ENCODE results near the gene DMAC2. TPM values are rescaled to one million over a fixed set of nuclear protein-coding genes. Genes with fewer than 3 reads are reported as not detected.
A peak's percentile ranks its signal among the peaks of the same experiment; 100 is the strongest.

DMAC2 gene
- total RNA-seq, 2 experiments from 2014 or later: 47.6 to 51.5 TPM

DNA sequence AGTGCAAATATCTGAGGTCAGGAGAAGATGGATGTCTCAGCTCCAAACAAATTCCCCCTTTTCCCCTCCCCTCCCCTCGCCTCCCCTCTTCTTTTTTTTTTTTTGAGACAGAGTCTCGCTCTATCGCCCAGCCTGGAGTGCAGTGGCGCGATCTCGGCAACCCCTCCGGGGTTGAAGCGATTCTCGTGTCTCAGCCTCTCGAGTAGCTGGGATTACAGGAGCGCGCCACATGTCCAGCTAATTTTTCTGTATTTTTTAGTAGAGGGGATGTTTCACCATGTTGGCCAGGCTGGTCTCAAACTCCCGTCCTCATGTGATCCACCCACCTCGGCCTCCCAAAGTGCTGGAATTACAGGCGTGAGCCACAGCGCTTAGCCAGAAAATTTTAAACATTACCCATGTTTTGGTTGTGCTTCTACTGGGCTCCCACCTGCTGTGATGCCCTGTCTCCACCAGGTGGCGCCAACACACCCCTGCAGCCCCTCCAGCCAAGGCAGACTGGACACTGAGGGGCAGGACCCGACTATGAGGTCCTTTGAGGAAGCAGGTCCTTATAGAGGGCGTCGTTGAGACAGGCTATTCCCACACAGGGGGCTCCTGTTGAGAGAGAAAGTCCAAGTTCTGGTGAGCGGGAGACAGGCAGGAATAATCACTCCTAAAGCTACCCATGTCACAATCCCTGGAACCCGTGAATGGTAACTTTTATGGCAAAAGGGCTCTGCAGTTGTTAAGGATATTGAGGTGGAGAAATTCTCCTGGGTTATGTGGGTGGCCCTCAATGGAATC, 9.6 kb upstream of the DMAC2 start:
- intact Hi-C loops (cut with micrococcal nuclease): loop anchor here (5.0 kb wide), 1 partner anchor 123 kb away; no protein-coding TSS in a partner anchor
- TF ChIP-seq, protein P1, sequence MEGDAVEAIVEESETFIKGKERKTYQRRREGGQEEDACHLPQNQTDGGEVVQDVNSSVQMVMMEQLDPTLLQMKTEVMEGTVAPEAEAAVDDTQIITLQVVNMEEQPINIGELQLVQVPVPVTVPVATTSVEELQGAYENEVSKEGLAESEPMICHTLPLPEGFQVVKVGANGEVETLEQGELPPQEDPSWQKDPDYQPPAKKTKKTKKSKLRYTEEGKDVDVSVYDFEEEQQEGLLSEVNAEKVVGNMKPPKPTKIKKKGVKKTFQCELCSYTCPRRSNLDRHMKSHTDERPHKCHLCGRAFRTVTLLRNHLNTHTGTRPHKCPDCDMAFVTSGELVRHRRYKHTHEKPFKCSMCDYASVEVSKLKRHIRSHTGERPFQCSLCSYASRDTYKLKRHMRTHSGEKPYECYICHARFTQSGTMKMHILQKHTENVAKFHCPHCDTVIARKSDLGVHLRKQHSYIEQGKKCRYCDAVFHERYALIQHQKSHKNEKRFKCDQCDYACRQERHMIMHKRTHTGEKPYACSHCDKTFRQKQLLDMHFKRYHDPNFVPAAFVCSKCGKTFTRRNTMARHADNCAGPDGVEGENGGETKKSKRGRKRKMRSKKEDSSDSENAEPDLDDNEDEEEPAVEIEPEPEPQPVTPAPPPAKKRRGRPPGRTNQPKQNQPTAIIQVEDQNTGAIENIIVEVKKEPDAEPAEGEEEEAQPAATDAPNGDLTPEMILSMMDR (IDR thresholded peaks at IDR 0.05): peak; percentile 97
- Mint-ChIP-seq H3K27me3 (peaks cover 9% of the 10 kb centered on the region), H3K27ac (no peak overlapping the region), H3K36me3 (ENCODE audit: low read depth) (no peaks in the 10 kb centered on the region), H3K4me1 (ENCODE audit: low read depth) (no peaks in the 10 kb centered on the region), H3K9me3 (no peaks in the 10 kb centered on the region), H3K4me3 (peak overlapping the region; percentile 62)
- ATAC-seq (peak; percentile 96), DNase-seq (peak; percentile 79)
- ChIA-PET POLR2A (interaction anchor here (0.6 to 4.0 kb wide), 6 partner anchors 9 to 163 kb away, joined by 3 to 14 read pairs (median 3); partner anchors contain the start of genes CEACAM21 and DMAC2), CTCF (interaction anchor here (0.6 to 15.6 kb wide), 40 partner anchors 8 to 304 kb away, joined by 3 to 272 read pairs (median 6); partner anchors contain the start of genes B3GNT8, CEACAM21 and DMAC2)

DNA sequence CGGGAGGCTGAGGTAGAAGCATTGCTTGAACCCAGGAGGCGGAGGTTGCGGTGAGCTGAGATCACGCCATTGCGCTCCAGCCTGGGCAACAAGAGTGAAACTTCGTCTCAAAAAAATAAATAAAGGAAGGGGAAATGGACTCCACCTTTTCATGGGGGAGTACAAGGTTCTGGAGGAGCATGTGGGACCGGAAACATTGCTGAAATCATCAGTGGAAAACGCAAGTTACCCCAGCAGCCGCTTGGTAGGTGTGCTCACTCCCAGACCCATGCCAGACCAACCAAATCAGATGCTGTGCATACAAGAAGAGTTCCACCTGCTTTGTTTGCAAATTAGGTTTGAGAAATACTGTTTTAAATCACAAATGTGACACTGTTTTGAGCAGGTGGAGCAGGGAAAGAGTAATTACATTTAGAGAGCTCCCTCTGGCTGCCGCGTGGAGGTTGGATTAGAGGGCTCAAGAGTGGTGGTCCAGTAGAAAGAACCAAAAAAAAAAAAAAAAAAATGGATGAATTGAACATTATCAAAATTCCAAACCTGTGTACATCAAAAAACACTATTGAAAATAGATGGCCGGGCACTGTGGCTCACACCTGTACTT, 8.1 kb upstream of the DMAC2 start:
- ChIA-PET CTCF (interaction anchor here (1.2 to 15.6 kb wide), 15 partner anchors 8 to 306 kb away, joined by 3 to 272 read pairs (median 13); partner anchors contain the start of genes B3GNT8, CEACAM21 and DMAC2), POLR2A (interaction anchor here (0.7 to 4.0 kb wide), 3 partner anchors 8 to 373 kb away, joined by 3 to 14 read pairs (median 3); partner anchors contain the start of gene DMAC2)
- intact Hi-C loops (cut with micrococcal nuclease): loop anchor here (5.0 kb wide), 1 partner anchor 124 kb away; no protein-coding TSS in a partner anchor
- no peak overlapping the region for H3K4me3 Mint-ChIP-seq
- no peaks in the 10 kb centered on the region for H3K36me3 Mint-ChIP-seq (ENCODE audit: low read depth)
- H3K27me3 Mint-ChIP-seq: peaks cover 10% of the 10 kb centered on the region
- TF ChIP-seq, protein P1 (IDR thresholded peaks at IDR 0.05): no peak
- ATAC-seq: no peak
- H3K27ac Mint-ChIP-seq: no peak overlapping the region
- no peaks in the 10 kb centered on the region for H3K4me1 Mint-ChIP-seq (ENCODE audit: low read depth)
- no peaks in the 10 kb centered on the region for H3K9me3 Mint-ChIP-seq
- no peak for DNase-seq

DNA sequence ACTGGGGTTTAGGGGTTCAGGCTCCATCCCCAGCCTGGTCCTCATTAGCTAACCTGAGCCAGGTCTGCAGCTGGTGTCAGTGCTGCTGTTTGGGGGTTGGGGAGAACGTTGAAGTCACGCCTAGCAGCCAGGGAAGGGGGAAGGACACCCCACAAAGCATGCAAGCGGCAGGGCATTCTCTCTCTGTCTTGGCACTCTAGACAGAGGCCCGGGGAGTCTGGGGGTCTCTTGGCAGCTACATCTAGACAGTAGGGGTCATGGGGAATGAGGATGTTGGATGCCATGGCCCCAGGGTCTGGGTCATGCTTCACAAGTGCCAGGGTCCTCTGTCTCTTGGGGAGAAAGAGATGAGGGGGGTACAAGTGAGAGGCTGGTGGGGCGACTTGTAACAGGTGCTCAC, 5.9 kb upstream of the DMAC2 start:
- DNase-seq: no peak
- POLR2A ChIA-PET: no interaction called here
- intact Hi-C loops (cut with micrococcal nuclease): loop anchor here (5.0 kb wide), 1 partner anchor 127 kb away; no protein-coding TSS in a partner anchor
- ATAC-seq: no peak
- no peaks in the 10 kb centered on the region for H3K36me3 Mint-ChIP-seq (ENCODE audit: low read depth)
- H3K9me3 Mint-ChIP-seq: no peaks in the 10 kb centered on the region
- TF ChIP-seq, protein P1 (IDR thresholded peaks at IDR 0.05): no peak
- no peak overlapping the region for H3K27ac Mint-ChIP-seq
- CTCF ChIA-PET: interaction anchor here (1.4 to 15.6 kb wide), 2 partner anchors 93 to 124 kb away, joined by 3 to 272 read pairs; partner anchors contain the start of gene CEACAM21
- H3K4me3 Mint-ChIP-seq: no peak overlapping the region
- H3K27me3 Mint-ChIP-seq: peaks cover 10% of the 10 kb centered on the region
- H3K4me1 Mint-ChIP-seq (ENCODE audit: low read depth): no peaks in the 10 kb centered on the region

DNA sequence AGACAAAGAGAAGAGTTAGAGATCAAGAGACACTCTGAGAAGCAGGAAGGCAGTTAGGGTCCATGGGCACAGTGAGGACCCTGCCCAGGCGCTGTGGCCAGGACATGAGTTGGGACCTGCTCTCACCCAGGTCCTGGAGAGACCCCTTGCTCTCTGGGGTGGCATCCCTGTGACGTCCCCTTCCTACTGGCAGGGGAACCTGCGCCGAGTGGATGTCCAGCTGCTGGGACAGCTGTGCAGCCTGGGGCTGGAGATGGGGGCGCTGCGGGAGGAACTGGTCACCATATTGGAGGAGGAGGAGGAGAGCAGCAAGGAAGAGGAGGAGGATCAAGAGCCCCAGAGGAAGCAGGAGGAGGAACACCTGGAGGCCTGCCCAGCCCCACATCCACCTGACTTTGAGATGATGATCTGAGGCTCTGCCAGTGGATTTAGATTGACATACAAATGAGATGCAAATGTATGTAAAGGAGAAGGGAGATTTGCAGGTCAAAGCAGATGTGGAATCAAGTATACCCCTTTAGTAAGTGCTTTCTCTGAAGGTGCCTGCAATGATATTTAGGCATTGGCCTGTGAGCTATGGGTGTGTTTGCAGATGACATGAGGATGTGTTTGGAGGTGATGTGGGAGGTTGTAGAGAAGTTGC, 4.2 kb upstream of the DMAC2 start:
- no peaks in the 10 kb centered on the region for H3K9me3 Mint-ChIP-seq
- H3K36me3 Mint-ChIP-seq (ENCODE audit: low read depth): no peaks in the 10 kb centered on the region
- no peak for DNase-seq
- no peak for ATAC-seq
- no peak overlapping the region for H3K27ac Mint-ChIP-seq
- peaks cover 10% of the 10 kb centered on the region for H3K27me3 Mint-ChIP-seq
- TF ChIP-seq, protein P1 (IDR thresholded peaks at IDR 0.05): no peak
- ChIA-PET CTCF (interaction anchor here (1.0 to 15.6 kb wide), 2 partner anchors 126 to 153 kb away, joined by 3 to 272 read pairs; partner anchors contain the start of gene CEACAM21), POLR2A (no interaction called here)
- no peak overlapping the region for H3K4me3 Mint-ChIP-seq
- intact Hi-C loops (cut with micrococcal nuclease): no loop called here
- peaks cover 3% of the 10 kb centered on the region for H3K4me1 Mint-ChIP-seq (ENCODE audit: low read depth)

Data from activated CD8-positive, alpha-beta T cell treated with anti-CD3 and anti-CD28 coated beads for 36 hours (primary cell).